Aorta (tissue), 5 donors: Measurements from ENCODE around the gene MAP3K14. TPM values are rescaled to one million over a fixed set of nuclear protein-coding genes. Genes with fewer than 3 reads are reported as not detected.

ENCODE experiments used
- ATAC-seq: fragments of 200-7000 bp; cut with Tn5 transposase; one replicate; pipeline ENCODE4 v1.9.1; 2022; ENCODE audit warnings: moderate library complexity; ENCODE audit not compliant: low FRiP score
- DNase-seq, 2 donors: peaks; one replicate each; pipeline ENCODE4 v3.0.0-alpha.2; 2020
- H3K27ac ChIP-seq, 2 donors: one replicate each; pipeline ENCODE4 v1.5.1; 2013; ENCODE audit warnings: low read length in 2 of 2, mild to moderate bottlenecking in 2 of 2, moderate library complexity in 2 of 2, control low read depth in 1 of 2, inconsistent platforms in 1 of 2, low read depth in 1 of 2
- H3K27me3 ChIP-seq, 2 donors: one replicate each; pipeline ENCODE4 v1.6.1; 2013; ENCODE audit warnings: control low read depth in 1 of 2, low read length in 1 of 2, mild to moderate bottlenecking in 1 of 2, moderate library complexity in 1 of 2; ENCODE audit not compliant: insufficient read depth in 2 of 2, control insufficient read depth in 1 of 2
- H3K36me3 ChIP-seq, 2 donors: one replicate each; pipeline ENCODE4 v1.6.1; 2013; ENCODE audit warnings: control low read depth in 1 of 2, low read length in 1 of 2, mild to moderate bottlenecking in 1 of 2; ENCODE audit not compliant: insufficient read depth in 2 of 2, control insufficient read depth in 1 of 2
- H3K4me1 ChIP-seq, 2 donors: one replicate each; pipeline ENCODE4 v1.6.1; 2013; ENCODE audit warnings: low read length in 2 of 2, control low read depth in 1 of 2, mild to moderate bottlenecking in 1 of 2, moderate library complexity in 1 of 2; ENCODE audit not compliant: insufficient read depth in 2 of 2, control insufficient read depth in 1 of 2
- H3K4me3 ChIP-seq, 2 donors: one replicate each; pipeline ENCODE4 v1.5.1; 2013; ENCODE audit warnings: low read length in 2 of 2, control low read depth in 1 of 2, mild to moderate bottlenecking in 1 of 2
- H3K9me3 ChIP-seq: one replicate; pipeline ENCODE4 v1.6.1; 2013; ENCODE audit warnings: mild to moderate bottlenecking, low read length; ENCODE audit not compliant: control insufficient read depth
- WGBS, 2 donors: extraction: QIAGEN DNeasy Blood & Tissue Kit; methylation state at CpG; one replicate each; pipeline ENCODE4 v1.1.7; 2013; 5-methylcytosine and 5-hydroxymethylcytosine counted together
- intact Hi-C, 2 donors: fragments of 100-400 bp; cut with DNase I; formaldehyde crosslinking; loops; one replicate each; pipeline versions ENCODE4 v1.14.2 to v1.15.0; 2022
- polyA plus RNA-seq, 2 donors: library from polyadenylated mRNA; stranded (reverse); fragments of 200-250 nt; gene quantifications; one replicate each; pipeline ENCODE4 v1.2.3, GENCODE V29; 2013
- total RNA-seq, 2 donors: library from RNA; stranded (reverse); fragmentation: NEBNext Ultra II Directional; extraction: Animal tissue kit (Norgen Biotek cat#: 25700); gene quantifications; one replicate each; pipeline ENCODE4 v1.2.1, GENCODE V29; 2021
- donor health status: healthy with polysubstance abuse.
- donor health status: Bipolar disorder and iron deficiency.
- donor health status: DM: no; HTN: no; CAD: no.
- donor health status: DM: no; HTN: no; CAD: no.
- donor health status: DM: yes; HTN: yes; CAD: no.

MAP3K14 gene
- total and polyA plus RNA-seq, 4 donors = 5.9 to 19.7 (median 8.3) TPM

DNA sequence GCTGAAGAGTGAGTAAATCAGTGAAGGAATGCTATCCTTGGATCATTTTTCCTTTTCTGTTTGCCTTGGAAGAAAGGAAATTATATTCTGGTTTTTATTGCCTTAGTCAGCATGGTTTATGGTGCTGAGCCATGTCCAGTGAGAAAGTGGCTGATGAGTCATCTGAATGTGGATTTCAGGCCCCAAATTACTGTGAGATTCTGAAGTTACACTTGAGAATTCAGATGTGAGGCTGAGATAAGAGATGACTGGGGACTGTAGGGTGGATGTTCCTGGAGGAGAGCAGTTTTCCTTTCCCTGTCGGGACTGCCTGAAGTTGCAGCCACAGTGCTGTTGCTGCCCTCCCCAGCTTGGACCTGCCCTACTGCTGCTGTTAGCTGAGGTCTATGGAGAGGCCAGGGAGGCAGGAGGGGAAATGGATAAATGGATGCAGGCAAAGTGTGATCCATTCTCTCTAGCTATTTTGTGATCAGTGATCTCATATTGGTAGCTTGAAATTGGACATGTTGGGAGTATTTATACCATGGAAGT, 4.2 kb upstream of the MAP3K14 start:
- DNase-seq = no peak
- no peaks in the 10 kb centered on the region for H3K36me3 ChIP-seq
- intact Hi-C loops = loop anchor here in 1 of 2 donors (2.0 kb wide), 1 partner anchor 48 kb away; no protein-coding TSS in a partner anchor
- 0% methylated on average over 1 of the region's 1 CpG for WGBS, 2 donors
- H3K27ac ChIP-seq = peak overlapping the region in 1 of 2 donors; percentile 78
- H3K27me3 ChIP-seq = no peaks in the 10 kb centered on the region
- H3K4me3 ChIP-seq = no peak overlapping the region
- no peaks in the 10 kb centered on the region for H3K4me1 ChIP-seq
- ATAC-seq = peak; percentile 5
- H3K9me3 ChIP-seq = no peaks in the 10 kb centered on the region

DNA sequence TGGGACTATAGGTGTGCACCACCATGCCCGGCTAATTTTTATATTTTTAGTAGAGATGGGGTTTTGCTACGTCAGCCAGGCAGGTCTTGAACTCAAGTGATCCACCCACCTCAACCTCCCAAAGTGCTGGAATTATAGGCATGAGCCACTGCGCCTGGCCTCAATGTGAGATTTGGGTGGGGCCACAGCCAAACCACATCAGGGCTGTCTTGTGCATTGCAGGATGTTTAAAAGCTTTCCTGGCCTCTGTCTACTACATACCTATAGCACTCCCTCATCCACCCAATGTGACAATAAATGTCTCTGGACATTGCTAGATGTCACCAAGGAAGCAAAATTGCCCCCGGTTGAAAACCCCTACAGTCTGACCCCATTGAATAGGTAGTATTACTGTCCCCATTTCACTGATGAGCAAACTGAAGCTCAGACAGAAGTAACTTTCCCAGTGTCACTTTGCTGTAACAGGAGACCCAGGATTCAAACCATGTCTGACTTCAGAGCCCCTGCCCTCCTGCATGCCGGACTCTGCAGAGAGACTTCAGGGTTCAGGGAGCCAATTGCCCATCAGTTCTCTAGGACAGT, 3.6 kb upstream of the MAP3K14 start:
- H3K36me3 ChIP-seq = no peaks in the 10 kb centered on the region
- H3K27me3 ChIP-seq = no peaks in the 10 kb centered on the region
- DNase-seq = no peak
- 65 to 69% methylated on average over 5 of the region's 5 CpGs for WGBS, 2 donors
- ATAC-seq = no peak
- H3K9me3 ChIP-seq = no peaks in the 10 kb centered on the region
- H3K4me3 ChIP-seq = no peak overlapping the region
- intact Hi-C loops = loop anchor here in 1 of 2 donors (2.0 kb wide), 1 partner anchor 48 kb away; no protein-coding TSS in a partner anchor
- no peaks in the 10 kb centered on the region for H3K4me1 ChIP-seq
- peak overlapping the region in 1 of 2 donors; percentile 38 for H3K27ac ChIP-seq

DNA sequence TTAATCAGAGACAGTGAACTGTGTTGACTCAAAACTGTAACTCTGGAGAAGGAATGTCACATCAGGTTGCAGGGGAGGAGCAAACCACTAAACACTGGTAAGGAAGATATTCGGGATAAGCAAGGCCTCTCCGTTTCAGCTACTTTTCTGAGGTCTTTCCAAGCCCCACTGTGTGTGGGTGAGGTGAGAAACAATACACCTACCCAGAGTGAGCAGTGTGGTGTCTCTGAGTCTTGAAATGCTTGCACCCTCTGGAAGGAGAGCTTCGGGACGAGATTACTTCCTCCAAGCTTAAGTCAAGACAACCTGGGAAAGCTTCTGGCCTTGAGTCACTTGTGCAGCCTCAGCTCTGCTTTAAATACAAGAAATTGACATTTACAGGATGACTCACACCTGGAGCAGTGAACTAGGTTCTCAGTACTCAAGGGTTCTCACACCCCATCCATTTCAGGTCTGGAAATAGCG, 2.5 kb upstream of the MAP3K14 start:
- no peaks in the 10 kb centered on the region for H3K36me3 ChIP-seq
- no peak for ATAC-seq
- no peak for DNase-seq
- H3K4me3 ChIP-seq = no peak overlapping the region
- H3K4me1 ChIP-seq = no peaks in the 10 kb centered on the region
- no peaks in the 10 kb centered on the region for H3K9me3 ChIP-seq
- WGBS, 2 donors = 44 to 51% methylated on average over 5 of the region's 5 CpGs
- intact Hi-C loops = loop anchor here (5.0 to 10.0 kb wide), 2 partner anchors 53 to 174 kb away; partner anchors contain the start of gene HEXIM1 (in 1 of the 2)
- no peaks in the 10 kb centered on the region for H3K27me3 ChIP-seq
- H3K27ac ChIP-seq = no peak overlapping the region

DNA sequence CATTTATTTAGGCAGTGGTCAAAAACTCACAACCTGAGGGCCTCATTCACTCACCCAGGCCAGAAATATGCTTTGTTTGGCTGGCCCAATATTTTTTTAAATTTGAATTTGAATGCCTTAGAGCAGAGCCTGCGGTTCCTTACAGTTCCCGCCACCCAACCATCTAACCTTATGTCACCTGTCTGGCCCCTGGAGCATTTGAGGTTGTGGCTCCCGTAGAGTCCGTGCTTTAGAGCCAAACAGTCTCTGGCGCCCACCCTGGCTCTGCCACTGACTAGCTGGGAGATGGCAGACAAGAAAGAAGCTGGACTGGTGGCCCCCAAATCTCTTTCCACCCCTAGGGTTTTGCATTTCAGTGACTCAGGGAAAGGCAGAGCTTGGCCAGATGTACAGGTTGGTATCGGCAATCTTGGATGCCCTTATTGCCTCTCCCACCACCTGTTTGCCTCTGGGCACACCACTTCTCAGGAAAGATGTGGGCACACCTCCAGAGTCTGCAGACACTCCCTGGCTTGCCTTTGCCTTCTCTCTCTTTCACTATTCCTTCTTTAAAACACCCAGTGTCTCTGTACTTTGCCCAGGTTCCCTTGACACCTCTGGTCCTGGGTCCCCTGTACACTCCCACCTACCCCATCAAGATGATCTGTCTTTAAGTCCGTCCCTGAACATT, 1.9 kb upstream of the MAP3K14 start:
- Histone ChIP-seq H3K36me3 (no peaks in the 10 kb centered on the region), H3K4me3 (no peak overlapping the region), H3K27ac (no peak overlapping the region), H3K27me3 (no peaks in the 10 kb centered on the region), H3K9me3 (no peaks in the 10 kb centered on the region), H3K4me1 (no peaks in the 10 kb centered on the region)
- WGBS, 2 donors = 14 to 22% methylated on average over 7 of the region's 7 CpGs
- DNase-seq (no peak), ATAC-seq (no peak)
- intact Hi-C loops = loop anchor here (5.0 to 10.0 kb wide), 2 partner anchors 54 to 174 kb away; partner anchors contain the start of gene HEXIM1 (in 1 of the 2)

DNA sequence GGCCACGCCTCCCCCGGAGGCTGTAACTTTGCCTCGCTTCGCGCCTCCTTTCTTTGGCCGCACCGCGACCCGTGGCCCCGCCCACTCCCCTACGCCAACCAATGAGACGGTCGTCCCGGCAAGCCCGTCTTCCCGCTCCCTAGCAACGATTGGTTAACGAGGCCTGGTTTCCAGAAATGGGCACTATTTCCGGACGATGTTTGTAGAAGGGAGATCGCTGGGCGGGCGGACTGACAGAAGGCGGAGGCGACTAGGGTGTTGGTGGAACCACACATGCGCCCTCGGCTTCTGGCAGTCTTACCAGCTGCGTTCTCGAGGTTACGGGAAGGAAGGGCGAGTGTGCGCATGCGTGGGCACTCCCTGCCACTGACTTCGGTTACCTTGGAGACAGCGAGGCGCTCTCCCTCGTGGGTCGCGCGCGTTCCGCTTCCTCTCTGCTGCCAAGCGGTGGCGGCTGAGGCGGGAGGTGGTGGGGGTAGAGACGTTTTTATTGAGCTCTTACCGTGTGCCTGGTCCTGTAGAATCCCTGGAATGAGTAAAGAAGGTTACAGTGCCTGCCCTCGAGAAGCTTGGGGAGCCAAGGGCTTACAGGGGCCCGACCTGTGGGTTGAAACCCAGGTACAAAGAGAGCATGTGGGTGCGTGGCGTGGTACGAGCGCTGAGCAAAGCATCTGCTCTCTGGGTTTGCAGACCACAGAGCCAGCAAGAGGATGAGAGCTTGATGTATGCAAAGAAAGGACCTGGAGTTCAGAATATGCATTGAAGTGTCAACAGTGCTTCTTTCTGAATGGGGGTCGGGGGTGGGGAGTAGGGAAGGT, 500 bp upstream of the MAP3K14 start:
- WGBS, 2 donors = 2% methylated on average over 52 to 54 of the region's 54 CpGs
- H3K36me3 ChIP-seq = no peaks in the 10 kb centered on the region
- no peaks in the 10 kb centered on the region for H3K27me3 ChIP-seq
- peak overlapping the region in 1 of 2 donors; percentile 34 for H3K27ac ChIP-seq
- H3K4me3 ChIP-seq = no peak overlapping the region
- intact Hi-C loops = loop anchor here (2.0 to 10.0 kb wide), 3 partner anchors 41 to 173 kb away; partner anchors contain the start of gene HEXIM1 (in 1 of the 2)
- peak; percentile 96 for ATAC-seq
- H3K4me1 ChIP-seq = no peaks in the 10 kb centered on the region
- no peaks in the 10 kb centered on the region for H3K9me3 ChIP-seq
- DNase-seq = peak; percentile 100

DNA sequence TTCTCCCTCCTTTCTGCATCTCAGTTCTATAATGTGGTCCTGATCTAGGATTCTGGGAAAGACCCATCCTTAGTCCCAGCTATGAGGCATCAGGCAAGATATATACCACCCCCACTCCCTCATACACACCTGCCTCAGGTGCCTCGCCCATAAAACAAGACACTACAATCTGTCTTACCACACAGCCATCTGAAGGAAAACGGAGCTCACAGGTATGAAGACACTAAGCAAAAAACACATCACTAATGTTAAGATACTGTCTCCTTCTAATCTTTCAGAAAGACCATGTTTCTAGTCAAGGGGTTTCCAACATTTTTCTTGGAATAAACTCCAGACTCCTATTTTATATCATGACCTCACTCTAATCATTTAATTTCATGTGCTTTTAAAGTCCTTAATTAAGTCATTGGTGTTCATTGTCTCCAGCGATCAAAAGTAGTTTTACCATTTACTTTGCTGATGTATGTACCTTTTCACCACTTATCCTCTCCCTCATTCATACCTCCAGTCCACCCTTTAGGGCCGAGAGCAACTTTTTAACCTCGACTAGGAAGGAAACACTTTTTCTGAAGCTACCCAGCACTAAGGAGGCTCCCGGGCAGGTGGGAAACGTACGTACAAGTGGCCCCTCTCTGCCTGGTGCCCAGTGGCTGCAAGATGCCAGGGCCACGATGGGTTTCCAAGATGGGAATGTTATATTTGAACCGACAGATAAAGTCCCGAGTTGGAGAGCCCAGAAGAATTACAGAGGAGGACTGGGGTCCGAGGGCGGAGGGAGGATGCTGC, 979 bp downstream of the MAP3K14 start:
- DNase-seq (no peak), ATAC-seq (no peak)
- Histone ChIP-seq H3K9me3 (no peaks in the 10 kb centered on the region), H3K27me3 (no peaks in the 10 kb centered on the region), H3K36me3 (no peaks in the 10 kb centered on the region), H3K27ac (peak overlapping the region; percentile 15 to 76), H3K4me1 (peaks cover 3 to 5% of the 10 kb centered on the region in 2 donors), H3K4me3 (peak overlapping the region; percentile 68)
- WGBS, 2 donors = 15 to 16% methylated on average over 13 of the region's 13 CpGs
- intact Hi-C loops = loop anchor here (2.0 to 10.0 kb wide), 3 partner anchors 39 to 171 kb away; partner anchors contain the start of gene HEXIM1 (in 1 of the 2)

DNA sequence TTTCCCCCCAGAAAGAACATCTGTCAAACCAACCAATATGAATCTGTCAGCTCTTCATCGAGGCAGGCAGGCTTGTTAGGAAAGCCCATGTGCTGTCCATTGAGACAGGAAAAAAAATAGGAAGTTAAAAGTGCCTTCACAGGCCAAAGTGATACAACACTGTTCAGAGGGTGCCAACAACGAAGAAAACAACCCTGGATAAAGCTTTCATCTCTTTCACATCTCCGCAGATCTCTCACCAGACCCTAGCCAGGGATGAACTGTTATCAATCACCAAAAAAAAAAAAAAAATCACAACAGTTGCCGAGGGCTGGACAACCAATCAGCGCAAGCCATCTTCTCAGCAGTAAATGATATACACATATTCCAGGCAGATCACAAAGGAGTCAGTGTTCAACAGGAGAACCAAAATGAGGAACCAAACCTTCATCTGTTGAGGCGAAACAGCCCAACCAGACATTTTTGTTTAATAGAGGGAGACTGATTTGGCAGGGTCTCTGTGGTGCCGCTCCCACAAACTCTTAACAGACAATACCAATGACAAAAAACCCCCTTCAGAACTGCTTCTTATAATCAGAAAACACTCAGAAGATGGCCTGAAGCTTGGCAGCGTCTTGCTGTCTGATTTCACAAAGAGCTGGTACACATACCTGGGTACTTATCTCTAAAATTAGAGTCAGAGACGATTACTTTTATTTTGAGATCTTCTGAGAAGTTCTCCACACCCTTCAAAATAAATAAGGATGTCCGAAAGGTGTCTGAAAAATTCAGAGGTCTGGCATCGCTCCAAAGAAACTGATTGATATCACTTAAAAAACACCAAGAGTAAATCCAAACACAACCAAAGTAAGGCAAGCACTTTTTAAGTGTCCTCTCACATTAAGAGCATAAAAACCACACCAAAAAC, 1.8 kb downstream of the MAP3K14 start:
- intact Hi-C loops = loop anchor here (5.0 to 10.0 kb wide), 2 partner anchors 57 to 170 kb away; partner anchors contain the start of gene HEXIM1 (in 1 of the 2)
- no peak overlapping the region for H3K27ac ChIP-seq
- no peaks in the 10 kb centered on the region for H3K27me3 ChIP-seq
- DNase-seq (no peak), ATAC-seq (no peak)
- H3K4me1 ChIP-seq = peaks cover 3 to 5% of the 10 kb centered on the region in 2 donors
- H3K4me3 ChIP-seq = no peak overlapping the region
- H3K36me3 ChIP-seq = no peaks in the 10 kb centered on the region
- H3K9me3 ChIP-seq = no peaks in the 10 kb centered on the region
- 71 to 76% methylated on average over 11 of the region's 11 CpGs for WGBS, 2 donors
